K562 (cell line): ENCODE measurements around the gene C3orf70. TPM values are rescaled to one million over a fixed set of nuclear protein-coding genes. Genes with fewer than 3 reads are reported as not detected.

Experiments used
- ATAC-seq: fragments of 200-7000 bp; cut with Tn5 transposase; 3 replicates; pipeline ENCODE4 v1.9.1; 2020; ENCODE audit warnings: moderate library complexity
- BruUV-seq: library from RNA; stranded (reverse); fragments of 400-500 nt; replicated peaks from 2 replicates; lab custom pipeline; 2021; lab: Mats Ljungman, UMichigan
- CTCF ChIA-PET: fragments of 300-600 bp; formaldehyde crosslinking; extraction: SDS; loops from one replicate; lab custom pipeline; 2021; ENCODE audit warnings: low intra/inter-chr PET ratio; lab: Yijun Ruan, JAX
- POLR2A ChIA-PET: fragments of 300-600, 350-650 bp; sonication (Branson Sonifier 250); formaldehyde crosslinking; extraction: SDS; loops from one replicate; lab custom pipeline; 2021; ENCODE audit warnings: antibody characterized with exemption, inconsistent platforms; lab: Yijun Ruan, JAX
- DNase-seq, 4 experiments: peaks; one replicate each; pipeline versions ENCODE4 v3.0.0 to v3.0.0-alpha.2; 2011 to 2018; ENCODE audit warnings: low spot score in 3 of 4, mixed read lengths in 3 of 4; ENCODE audit errors: extremely low read depth in 1 of 4
- FAIRE-seq: peaks from 2 replicates; lab custom pipeline; 2011; peaks lifted over from hg19 to GRCh38; lab: Jason Lieb, UNC
- H2AFZ ChIP-seq: 2 replicates; pipeline ENCODE4 v1.6.0; 2011; ENCODE audit warnings: low read depth, low read length, control low read depth, inconsistent platforms
- H3K27ac ChIP-seq: fragments of 200-600 bp; 3 replicates; pipeline ENCODE4 v1.8.0; 2011; ENCODE audit warnings: low read depth, mild to moderate bottlenecking, control low read depth, inconsistent platforms, low read length, moderate library complexity, mixed read lengths; ENCODE audit errors: extremely low read depth
- H3K27me3 ChIP-seq, 2 experiments: fragments of 300-600 bp in 1 of 2; 2 replicates in 1 of 2; 3 replicates in 1 of 2; pipeline versions ENCODE4 v1.6.0 to v1.8.0; 2011; ENCODE audit warnings: inconsistent platforms in 2 of 2, low read length in 2 of 2, mild to moderate bottlenecking in 1 of 2, mixed read lengths in 1 of 2, moderate library complexity in 1 of 2; ENCODE audit not compliant: control insufficient read depth in 2 of 2, insufficient read depth in 2 of 2
- H3K36me3 ChIP-seq: fragments of 300-600 bp; 3 replicates; pipeline ENCODE4 v1.8.0; 2011; ENCODE audit warnings: mild to moderate bottlenecking, low read length, inconsistent platforms; ENCODE audit not compliant: control insufficient read depth, insufficient read depth
- H3K4me1 ChIP-seq, 2 experiments: fragments of 200-600 bp in 1 of 2; replicated peaks in 1 of 2; 2 replicates in 1 of 2; 3 replicates in 1 of 2; pipeline versions ENCODE4 v1.5.1 to v1.8.0; 2011; ENCODE audit warnings: inconsistent platforms in 2 of 2, low read length in 2 of 2, mild to moderate bottlenecking in 1 of 2, mixed read lengths in 1 of 2, moderate library complexity in 1 of 2; ENCODE audit not compliant: control insufficient read depth in 2 of 2, insufficient read depth in 2 of 2
- H3K4me2 ChIP-seq: 2 replicates; pipeline ENCODE4 v1.6.1; 2011; ENCODE audit warnings: low read length, control low read depth, inconsistent platforms, mixed read lengths; ENCODE audit not compliant: insufficient read depth
- H3K4me3 ChIP-seq: fragments of 200-600 bp; sonication (generic), shearing (Covaris generic); 2 replicates; pipeline ENCODE4 v1.5.1; 2016; ENCODE audit warnings: control low read depth, inconsistent platforms
- H3K79me2 ChIP-seq: fragments of 200-600 bp; 3 replicates; pipeline ENCODE4 v1.8.0; 2011; ENCODE audit warnings: low read length, inconsistent platforms; ENCODE audit not compliant: control insufficient read depth, insufficient read depth
- H3K9ac ChIP-seq, 2 experiments: 2 replicates each; pipeline versions ENCODE4 v1.6.0 to v1.6.1; 2011; ENCODE audit warnings: low read depth in 2 of 2, low read length in 2 of 2, control low read depth in 1 of 2, inconsistent platforms in 1 of 2, mild to moderate bottlenecking in 1 of 2, mixed read lengths in 1 of 2; ENCODE audit not compliant: insufficient read depth in 1 of 2
- H3K9me1 ChIP-seq: one replicate; pipeline ENCODE4 v1.6.0; 2011; ENCODE audit warnings: inconsistent platforms, mild to moderate bottlenecking, low read length, moderate library complexity; ENCODE audit not compliant: control insufficient read depth, insufficient read depth
- H3K9me3 ChIP-seq: replicated peaks from 2 replicates; pipeline ENCODE4 v1.5.1; 2011; ENCODE audit warnings: low read depth, low read length, inconsistent platforms; ENCODE audit not compliant: control insufficient read depth, insufficient read depth
- H4K20me1 ChIP-seq: replicated peaks from 2 replicates; pipeline ENCODE4 v1.6.1; 2011; ENCODE audit warnings: low read length, inconsistent platforms, mixed read lengths; ENCODE audit not compliant: control insufficient read depth, insufficient read depth
- ADNP ChIP-seq: fragments of 200-800 bp; sonication (Bioruptor generic); IDR thresholded peaks from 2 replicates; pipeline ENCODE4 v1.6.1; 2016; ENCODE audit warnings: missing genetic modification characterization, missing compliant biosample characterization
- ATF7 ChIP-seq: fragments of 450-650 bp; IDR thresholded peaks from 2 replicates; pipeline ENCODE4 v1.7.1; 2014; ENCODE audit warnings: mild to moderate bottlenecking, moderate library complexity
- BRD4 ChIP-seq: fragments of 200-600 bp; sonication (generic); IDR thresholded peaks from 2 replicates; pipeline ENCODE4 v1.6.1; 2017; ENCODE audit warnings: inconsistent platforms
- CC2D1A ChIP-seq: fragments of 450-650 bp; IDR thresholded peaks from 2 replicates; pipeline ENCODE4 v1.6.1; 2017; ENCODE audit warnings: mild to moderate bottlenecking
- CHCHD3 ChIP-seq: fragments of 250-450 bp; sonication (Bioruptor Pico); IDR thresholded peaks from 2 replicates; pipeline ENCODE4 v2.1.2; 2022; ENCODE audit warnings: mild to moderate bottlenecking
- DIDO1 ChIP-seq: fragments of 450-650 bp; IDR thresholded peaks from 2 replicates; pipeline ENCODE4 v1.6.1; 2016; ENCODE audit warnings: low read depth, missing biosample characterization, missing genetic modification characterization
- FUS ChIP-seq: fragments of 200-400 bp; formaldehyde crosslinking; optimal IDR thresholded peaks from 2 replicates; pipeline ENCODE3; 2017; ENCODE audit warnings: low read depth, low read length
- HLTF ChIP-seq: fragments of 450-650 bp; IDR thresholded peaks from 2 replicates; pipeline ENCODE4 v1.6.1; 2016
- KDM1A ChIP-seq, 2 experiments: fragments of 450-650 bp; IDR thresholded peaks; 2 replicates each; pipeline ENCODE4 v1.6.1; 2016; ENCODE audit warnings: mild to moderate bottlenecking in 2 of 2
- NONO ChIP-seq, 2 experiments: fragments of 200-400 bp in 1 of 2; fragments of 450-650 bp in 1 of 2; formaldehyde crosslinking in 1 of 2; IDR thresholded peaks; 2 replicates each; pipeline ENCODE4 v1.6.1; 2017; ENCODE audit warnings: low read depth in 2 of 2, mild to moderate bottlenecking in 2 of 2, moderate library complexity in 2 of 2, low read length in 1 of 2
- POLR2H ChIP-seq: IDR thresholded peaks from 2 replicates; pipeline ENCODE4 v1.6.1; 2016; ENCODE audit warnings: missing genetic modification characterization, low read depth, mild to moderate bottlenecking, control low read depth, missing compliant biosample characterization, moderate library complexity
- RNF219 ChIP-seq: fragments of 250-450 bp; sonication (Bioruptor Pico); IDR thresholded peaks from 2 replicates; pipeline ENCODE4 v1.5.0; 2022; ENCODE audit warnings: mild to moderate bottlenecking
- SNRNP70 ChIP-seq: fragments of 200-400 bp; formaldehyde crosslinking; optimal IDR thresholded peaks from 2 replicates; pipeline ENCODE3; 2017; ENCODE audit warnings: low read depth, low read length
- TCFL5 ChIP-seq: fragments of 250-450 bp; sonication (Bioruptor Pico); conservative IDR thresholded peaks from 2 replicates; pipeline ENCODE4 v1.6.1; 2021; ENCODE audit warnings: mild to moderate bottlenecking, moderate library complexity, matching md5 sums
- TGIF2 ChIP-seq: sonication (generic); formaldehyde crosslinking; IDR thresholded peaks from 2 replicates; pipeline ENCODE4 v1.8.1; 2022; ENCODE audit warnings: mild to moderate bottlenecking, missing genetic modification reagents, moderate library complexity
- U2AF1 ChIP-seq: fragments of 200-400 bp; formaldehyde crosslinking; optimal IDR thresholded peaks from 2 replicates; pipeline ENCODE3; 2017; ENCODE audit warnings: mild to moderate bottlenecking, low read depth, low read length, moderate library complexity
- ZKSCAN3 ChIP-seq: fragments of 250-450 bp; sonication (Bioruptor Pico); IDR thresholded peaks from 2 replicates; pipeline ENCODE4 v1.4.0; 2020
- ZNF655 ChIP-seq: fragments of 250-450 bp; sonication (Bioruptor Pico); IDR thresholded peaks from 2 replicates; pipeline ENCODE4 v1.5.0; 2021
- WGBS: fragments of 100-300 bp; shearing (Covaris generic); methylation state at CpG from one replicate; pipeline ENCODE4 v1.1.6; 2016; ENCODE audit warnings: low coverage, mixed read lengths; ENCODE audit not compliant: insufficient coverage; ENCODE audit errors: missing lambda C conversion rate; 5-methylcytosine and 5-hydroxymethylcytosine counted together
- in situ Hi-C: fragments of 300-500 bp; cut with MboI; formaldehyde crosslinking; loops from 4 replicates; pipeline ENCODE4 v1.15.0; 2018; ENCODE audit warnings: inconsistent platforms, mixed read lengths
- intact Hi-C: fragments of 100-400 bp; cut with micrococcal nuclease; formaldehyde crosslinking; loops from 2 replicates; pipeline ENCODE4 v1.14.2; 2022
- polyA plus RNA-seq, 8 experiments: library from polyadenylated mRNA; depleted of rRNA in 4 of 8; stranded (reverse) in 5 of 8; unstranded in 3 of 8; fragments of >200 nt; fragmentation: Nextera tagmentation in 2 of 8; fragmentation: Illumina TruSeq in 1 of 8; extraction: Ambion mirVana in 2 of 8; extraction: Trizol in 1 of 8; gene quantifications; 2 replicates each; pipeline versions ENCODE4 v1.2.1 to v1.2.3, GENCODE V29; 2011 to 2014; ENCODE audit warnings: inconsistent platforms in 1 of 8, missing spikeins in 1 of 8
- total RNA-seq, 7 experiments: library from RNA; depleted of rRNA in 6 of 7; stranded (reverse); fragments of >200 nt in 6 of 7; fragmentation: Illumina TruSeq in 2 of 7; extraction: Trizol in 2 of 7; gene quantifications; 2 replicates each; pipeline versions ENCODE4 v1.2.1 to v1.2.3, GENCODE V29; 2011 to 2021; ENCODE audit warnings: low replicate concordance in 1 of 7
- TF ChIP-seq, protein P1 (sequence below): fragments of 450-650 bp; conservative IDR thresholded peaks from 2 replicates; pipeline ENCODE4 v1.6.1; 2016; ENCODE audit warnings: missing genetic modification characterization, low read depth, mild to moderate bottlenecking, control low read depth, missing compliant biosample characterization
- TF ChIP-seq, protein P2 (sequence below): fragments of 250-450 bp; sonication (Bioruptor Pico); IDR thresholded peaks from 2 replicates; pipeline ENCODE4 v1.8.0; 2022; ENCODE audit warnings: inconsistent platforms, mild to moderate bottlenecking, moderate library complexity, borderline replicate concordance

C3orf70 gene
- total and polyA plus RNA-seq, 9 of the 15 experiments (the other 6 are each of a cell fraction or from before 2014, with no cell fraction given) = 0.01 to 0.04 (median 0.03) TPM; not detected in 6

- Histone ChIP-seq H3K27ac (no peak overlapping the region), H3K4me2 (no peak overlapping the region), H3K79me2 (no peaks in the 10 kb centered on the region), H3K9me3 (no peaks in the 10 kb centered on the region), H3K9me1 (no peaks in the 10 kb centered on the region), H3K36me3 (no peaks in the 10 kb centered on the region), H4K20me1 (no peaks in the 10 kb centered on the region), H3K9ac (no peak overlapping the region), H3K4me1 (no peaks in the 10 kb centered on the region), H2AFZ (no peak overlapping the region), H3K27me3 (no peaks in the 10 kb centered on the region), H3K4me3 (no peak overlapping the region)
- in situ Hi-C loops (no loop called here), intact Hi-C loops (no loop called here)
- ChIA-PET POLR2A (no interaction called here), CTCF (no interaction called here)
- 39% methylated on average over 4 of the region's 4 CpGs for WGBS
- DNase-seq (no peak), FAIRE-seq (no peak), ATAC-seq (no peak)
- BruUV-seq = no TSS peak
- TF ChIP-seq ADNP (tag) (no peak), TCFL5 (CRISPR knock-in tag) (no peak), BRD4 (no peak), TGIF2 (CRISPR knock-in tag) (no peak), HLTF (no peak), ZNF655 (no peak), ZKSCAN3 (CRISPR knock-in tag) (no peak), DIDO1 (no peak), ATF7 (no peak), POLR2H (tag) (no peak), SNRNP70 (no peak), RNF219 (CRISPR knock-in tag) (no peak), FUS (no peak), U2AF1 (no peak), CHCHD3 (no peak), CC2D1A (no peak), KDM1A (IDR thresholded peaks at IDR 0.05) (no peak), NONO (IDR thresholded peaks at IDR 0.05; ENCODE audit: low read depth in 2 of 2, low read length in 1 of 2) (no peak)
- TF ChIP-seq, protein P1, sequence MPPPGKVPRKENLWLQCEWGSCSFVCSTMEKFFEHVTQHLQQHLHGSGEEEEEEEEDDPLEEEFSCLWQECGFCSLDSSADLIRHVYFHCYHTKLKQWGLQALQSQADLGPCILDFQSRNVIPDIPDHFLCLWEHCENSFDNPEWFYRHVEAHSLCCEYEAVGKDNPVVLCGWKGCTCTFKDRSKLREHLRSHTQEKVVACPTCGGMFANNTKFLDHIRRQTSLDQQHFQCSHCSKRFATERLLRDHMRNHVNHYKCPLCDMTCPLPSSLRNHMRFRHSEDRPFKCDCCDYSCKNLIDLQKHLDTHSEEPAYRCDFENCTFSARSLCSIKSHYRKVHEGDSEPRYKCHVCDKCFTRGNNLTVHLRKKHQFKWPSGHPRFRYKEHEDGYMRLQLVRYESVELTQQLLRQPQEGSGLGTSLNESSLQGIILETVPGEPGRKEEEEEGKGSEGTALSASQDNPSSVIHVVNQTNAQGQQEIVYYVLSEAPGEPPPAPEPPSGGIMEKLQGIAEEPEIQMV (tag) = no peak
- TF ChIP-seq, protein P2, sequence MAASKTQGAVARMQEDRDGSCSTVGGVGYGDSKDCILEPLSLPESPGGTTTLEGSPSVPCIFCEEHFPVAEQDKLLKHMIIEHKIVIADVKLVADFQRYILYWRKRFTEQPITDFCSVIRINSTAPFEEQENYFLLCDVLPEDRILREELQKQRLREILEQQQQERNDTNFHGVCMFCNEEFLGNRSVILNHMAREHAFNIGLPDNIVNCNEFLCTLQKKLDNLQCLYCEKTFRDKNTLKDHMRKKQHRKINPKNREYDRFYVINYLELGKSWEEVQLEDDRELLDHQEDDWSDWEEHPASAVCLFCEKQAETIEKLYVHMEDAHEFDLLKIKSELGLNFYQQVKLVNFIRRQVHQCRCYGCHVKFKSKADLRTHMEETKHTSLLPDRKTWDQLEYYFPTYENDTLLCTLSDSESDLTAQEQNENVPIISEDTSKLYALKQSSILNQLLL (CRISPR knock-in tag) = no peak
Measured at GRCh38 chr3:185199206-185199605, 46.3 kb upstream of the C3orf70 start.
